Fibroblast of skin of abdomen (primary cell): ENCODE results near the gene PKP1. TPM values are rescaled to one million over a fixed set of nuclear protein-coding genes. Genes with fewer than 3 reads are reported as not detected.
"Not testable (repeated sequence)": the region's sequence is repeated elsewhere in the genome, so short reads cannot be mapped to it uniquely, and the experiment has no call there.

Experiments
- DNase-seq: peaks from one replicate; pipeline ENCODE4 v3.0.0-alpha.2; 2013
- polyA plus RNA-seq, 2 experiments: library from polyadenylated mRNA; unstranded; fragments of 120-200 nt; gene quantifications; one replicate each; pipeline ENCODE4 v1.2.1, GENCODE V29; 2013; ENCODE audit not compliant: insufficient read length in 2 of 2

Gene PKP1
- 0.41 TPM for polyA plus RNA-seq (2013, experiment 1 of 2; ENCODE audit: insufficient read length)
- polyA plus RNA-seq (2013, experiment 2 of 2; ENCODE audit: insufficient read length), result 0.35 TPM

- DNase-seq, result no peak
Measured at GRCh38 chr1:201282931-201283829, at the start of gene PKP1. Gene PKP1, plus strand, starts transcription at chr1:201283506. Its CDS starts 197 bp downstream, at chr1:201283703.

DNA sequence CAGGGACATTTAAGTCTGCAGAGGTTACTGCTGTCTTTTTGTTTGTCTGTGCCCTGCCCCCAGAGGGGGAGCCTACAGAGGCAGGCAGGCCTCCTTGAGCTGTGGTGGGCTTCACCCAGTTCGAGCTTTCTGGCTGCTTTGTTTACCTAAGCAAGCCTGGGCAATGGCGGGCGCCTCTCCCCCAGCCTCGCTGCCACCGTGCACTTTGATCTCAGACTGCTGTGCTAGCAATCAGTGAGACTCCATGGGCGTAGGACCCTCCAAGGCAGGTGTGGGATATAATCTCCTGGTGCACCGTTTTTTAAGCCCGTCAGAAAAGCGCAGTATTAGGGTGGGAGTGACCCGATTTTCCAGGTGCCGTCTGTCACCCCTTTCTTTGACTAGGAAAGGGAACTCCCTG lies 43.7 kb upstream of the PKP1 start:
- not testable (repeated sequence) for DNase-seq

- DNase-seq, result no peak
Measured at GRCh38 chr1:201240171-201240570, 43.1 kb upstream of the PKP1 start.

DNA sequence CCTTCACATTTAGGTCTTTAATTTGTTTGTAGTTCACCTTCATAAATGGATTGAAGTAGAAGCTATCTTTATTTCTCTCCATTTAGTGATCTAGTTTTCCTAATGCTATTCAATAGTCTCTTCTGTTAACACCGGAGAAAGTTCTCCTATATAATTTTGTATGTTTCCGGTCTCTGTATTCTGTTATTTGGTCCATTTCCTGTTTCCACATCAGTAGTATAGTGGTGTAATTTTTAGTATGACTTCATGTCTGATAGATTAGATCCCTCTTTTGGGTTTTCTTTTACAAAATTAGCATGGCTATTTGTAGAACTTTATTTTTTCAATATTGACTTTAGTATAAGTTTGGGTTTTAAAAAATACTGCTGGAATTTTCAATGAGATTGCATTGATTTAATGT lies 41.6 kb upstream of the PKP1 start:
- no peak for DNase-seq

- no peak for DNase-seq
Measured at GRCh38 chr1:201245082-201245481, 38.2 kb upstream of the PKP1 start.

DNA sequence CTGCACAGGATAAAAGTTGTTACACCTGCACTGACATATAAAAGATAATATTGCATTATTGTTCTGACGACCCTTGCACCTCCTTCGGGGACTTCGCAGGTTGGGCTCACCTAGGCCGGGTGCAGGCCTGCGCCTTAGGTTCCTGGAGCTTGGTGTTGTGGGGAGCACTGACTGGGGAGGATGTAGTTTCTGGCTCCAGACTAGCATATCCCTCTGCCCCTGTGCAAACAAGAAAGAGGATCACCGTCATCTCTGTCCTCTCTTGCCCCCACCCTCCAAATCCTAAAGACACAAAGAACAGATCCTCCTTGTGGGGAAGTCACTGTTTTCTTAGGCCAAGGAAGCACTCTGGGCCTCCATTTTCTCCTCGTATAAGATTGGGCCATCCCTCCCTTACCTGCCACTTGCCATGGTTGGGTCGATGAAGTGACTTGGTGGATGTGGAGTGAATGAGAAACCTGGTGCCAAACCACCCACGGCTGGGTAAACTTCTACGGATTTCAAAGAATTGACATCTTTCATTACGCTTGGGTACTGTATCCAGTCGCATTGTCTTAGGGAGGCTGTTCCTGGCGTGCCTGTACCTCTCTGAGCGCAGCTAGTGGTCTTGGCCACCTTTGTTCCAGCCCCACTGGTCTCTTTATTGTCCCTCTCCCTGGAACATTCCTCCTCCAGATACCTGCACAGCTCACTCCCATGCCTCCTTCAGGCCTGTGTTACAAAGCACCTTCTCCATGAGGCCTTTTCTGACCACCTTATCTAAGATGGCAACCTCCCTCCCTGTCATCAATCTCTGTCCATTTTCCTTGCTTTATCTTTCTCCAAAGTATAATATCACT lies 34.4 kb upstream of the PKP1 start:
- no peak for DNase-seq

- no peak for DNase-seq
Measured at GRCh38 chr1:201250326-201251011, 32.8 kb upstream of the PKP1 start.

DNA sequence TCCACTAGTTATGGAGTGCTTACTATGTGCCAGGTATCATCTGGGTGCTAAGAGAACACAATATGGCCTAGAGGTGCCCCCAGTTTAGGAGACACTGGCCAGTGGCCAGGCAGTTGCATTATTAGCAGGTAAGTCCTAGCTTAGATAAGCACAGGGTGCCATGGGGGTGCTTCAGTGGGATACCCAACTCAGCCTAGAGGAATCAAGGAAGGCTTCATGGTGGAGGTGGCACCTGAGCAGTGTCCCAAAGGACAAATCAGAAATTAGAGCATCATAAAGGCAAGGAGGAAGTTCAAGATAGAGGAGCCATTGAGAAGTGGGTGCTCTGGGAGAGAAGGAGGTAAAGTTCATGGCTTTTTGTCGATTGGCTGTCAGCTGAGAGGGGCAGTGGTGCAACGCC lies 31.9 kb upstream of the PKP1 start:
- DNase-seq, result no peak

DNA sequence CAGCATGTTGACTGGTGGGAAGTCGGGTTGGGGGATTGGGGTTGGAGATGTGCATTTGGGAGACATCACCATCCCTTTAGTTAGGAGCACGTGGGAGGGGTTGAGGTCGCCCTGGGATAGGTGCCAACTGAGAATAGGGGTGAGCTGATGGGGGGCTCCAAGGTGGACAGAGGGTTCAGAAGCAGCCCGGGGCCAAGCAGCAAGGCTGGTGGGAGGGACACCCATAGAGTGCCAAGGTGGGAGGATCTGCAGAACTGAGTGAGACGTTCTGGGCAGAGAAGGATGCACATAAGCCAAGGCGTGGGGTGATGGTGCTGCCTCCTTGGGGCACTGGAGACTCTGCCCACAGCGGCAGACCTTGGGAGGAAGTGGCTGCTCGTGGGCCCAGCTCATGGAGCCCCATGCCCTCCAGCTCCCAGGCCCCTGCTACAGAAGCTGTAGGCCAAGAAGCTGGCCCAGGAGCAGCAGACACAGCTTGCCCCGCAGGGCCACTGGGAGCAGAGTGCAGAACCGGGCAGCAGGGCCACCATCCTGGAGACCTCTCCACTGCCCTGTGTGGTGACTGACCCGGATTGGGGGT lies 31.4 kb upstream of the PKP1 start:
- DNase-seq, result no peak

GRCh38 chr1:201252944-201253371 lies 30.3 kb upstream of the PKP1 start:
- no peak for DNase-seq

DNA sequence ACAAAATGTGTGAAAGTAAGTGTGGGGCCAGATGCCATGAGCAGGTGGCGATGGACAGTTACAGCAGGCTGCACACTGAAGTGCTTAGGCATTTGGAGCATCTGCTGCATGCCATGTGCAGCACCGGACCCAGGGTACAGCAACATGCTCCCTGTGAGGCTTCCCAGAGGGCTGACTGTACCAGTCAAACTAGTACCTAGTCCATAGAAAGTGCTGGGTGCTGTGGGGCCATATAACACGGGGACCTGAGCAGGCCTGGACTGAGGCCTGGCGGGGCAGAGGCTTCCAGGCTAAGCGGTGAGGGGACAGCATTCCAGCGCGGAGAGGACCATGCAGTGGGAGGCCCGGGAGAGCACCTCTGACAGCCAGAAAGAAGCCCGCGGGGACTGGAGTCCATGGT lies 29.9 kb upstream of the PKP1 start:
- no peak for DNase-seq

DNA sequence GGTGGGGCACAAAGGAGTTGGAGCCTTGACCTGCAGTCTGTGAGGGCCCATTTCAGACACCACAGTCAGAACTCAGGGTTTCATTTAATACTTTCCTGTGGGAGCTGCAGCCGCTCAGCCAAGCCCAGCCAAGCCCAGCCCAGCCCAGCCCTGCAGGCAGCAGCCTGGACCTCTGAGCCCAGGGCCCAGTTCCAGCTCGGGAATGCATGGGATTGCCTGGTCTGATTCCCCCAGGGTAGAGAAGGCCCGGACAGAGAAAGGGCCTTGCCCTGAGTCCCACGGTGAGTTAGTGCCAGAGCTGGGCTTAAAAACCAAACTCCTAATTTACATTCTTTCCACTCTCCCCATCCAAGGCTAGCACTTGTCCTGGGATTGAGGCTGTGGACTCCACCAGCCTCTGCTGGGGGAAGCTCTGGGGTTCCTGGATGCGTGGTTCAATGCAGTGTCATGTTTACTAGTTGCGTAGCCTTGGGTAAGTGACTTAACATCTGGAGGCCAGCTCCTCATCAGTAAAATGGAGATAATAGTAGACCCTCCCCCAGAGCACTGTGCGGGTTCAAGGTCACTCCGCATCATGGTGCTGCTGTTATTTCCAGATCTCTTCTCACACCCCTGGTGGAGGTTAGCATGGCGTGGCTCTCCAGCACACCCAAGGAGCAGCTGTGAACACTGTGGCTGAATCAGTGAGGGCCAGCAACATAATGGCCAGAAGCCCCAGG lies 29.2 kb upstream of the PKP1 start:
- DNase-seq, result no peak

DNA sequence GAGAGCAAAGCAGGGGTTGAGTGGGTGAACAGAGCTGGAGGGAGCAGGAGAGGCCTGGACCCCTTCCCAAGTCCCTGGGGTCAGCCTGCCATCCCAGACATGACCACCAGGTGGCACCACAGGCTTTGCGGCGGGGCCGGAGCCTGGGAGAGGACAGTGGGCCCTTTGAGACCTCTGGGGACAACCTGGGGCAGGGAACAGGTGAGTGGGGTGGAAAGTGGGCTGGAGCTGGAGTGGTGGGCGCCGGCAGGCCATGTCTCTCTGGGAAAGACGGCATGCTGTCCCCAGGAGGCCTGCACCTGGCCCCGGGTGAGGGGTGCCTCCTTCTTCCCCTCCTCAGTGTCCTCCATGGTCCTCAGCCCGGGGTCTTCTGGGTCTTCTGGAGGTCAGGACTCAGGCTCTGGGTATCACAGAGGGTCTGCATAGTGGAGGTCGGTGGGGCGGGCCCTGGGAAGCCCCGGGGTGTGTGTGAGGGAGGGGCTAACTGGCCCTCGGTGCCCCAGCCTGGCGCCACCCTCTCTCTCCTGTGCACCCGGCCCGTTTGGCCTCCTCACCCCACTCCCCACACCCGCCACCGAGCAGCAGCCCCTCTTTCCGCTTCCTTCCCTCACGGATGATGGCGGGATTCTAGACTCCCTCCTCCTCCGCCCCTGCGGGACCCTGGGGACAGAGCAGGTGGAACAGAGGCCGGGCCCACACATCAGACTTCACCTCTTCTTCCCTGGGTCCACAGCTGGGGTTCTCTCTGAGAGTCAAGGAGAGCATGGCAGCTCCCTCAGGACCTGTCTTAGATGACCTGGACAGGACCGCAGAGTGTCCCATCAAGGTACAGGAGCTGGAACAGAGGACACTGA lies 28.5 kb upstream of the PKP1 start:
- peak; percentile 24 for DNase-seq

DNA sequence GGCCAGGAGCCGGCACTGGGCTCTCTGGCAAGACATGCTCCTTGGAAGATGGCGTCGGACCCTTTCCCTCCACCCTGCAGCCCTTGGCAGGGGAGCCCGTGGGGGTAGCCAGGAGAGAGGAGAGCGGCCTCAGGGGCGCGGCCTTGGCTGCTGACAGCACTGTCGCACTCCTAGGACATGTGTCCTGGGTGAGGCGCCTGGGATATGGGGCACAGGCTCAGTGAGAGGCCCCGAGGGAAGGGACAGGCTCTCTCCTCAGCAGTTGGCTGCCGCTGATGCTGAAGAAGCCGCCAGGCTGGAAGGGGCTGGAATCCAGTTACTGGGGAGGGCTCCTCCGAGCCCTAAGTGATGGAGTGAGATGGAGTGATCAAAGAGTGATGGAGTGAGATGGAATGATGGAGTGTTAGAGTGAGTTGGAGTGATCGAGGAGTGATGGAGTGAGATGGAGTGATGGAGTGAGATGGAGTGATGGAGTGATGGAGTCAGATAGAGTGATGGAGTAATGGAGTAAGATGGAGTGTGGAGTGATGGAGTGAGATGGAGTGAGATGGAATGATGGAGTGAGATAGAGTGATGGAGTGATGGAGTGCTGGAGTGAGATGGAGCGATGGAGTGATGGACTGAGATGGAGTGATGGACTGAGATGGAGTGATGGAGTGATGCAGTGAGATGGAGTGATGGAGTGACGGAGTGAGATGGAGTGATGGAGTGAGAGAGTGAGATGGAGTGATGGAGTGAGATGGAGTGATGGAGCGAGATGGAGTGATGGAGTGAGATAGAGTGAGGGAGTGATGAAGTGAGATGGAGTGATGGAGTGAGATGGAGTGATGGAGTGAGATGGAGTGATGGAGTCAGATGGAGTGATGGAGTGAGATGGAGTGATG lies 27.6 kb upstream of the PKP1 start:
- DNase-seq, result no peak

DNA sequence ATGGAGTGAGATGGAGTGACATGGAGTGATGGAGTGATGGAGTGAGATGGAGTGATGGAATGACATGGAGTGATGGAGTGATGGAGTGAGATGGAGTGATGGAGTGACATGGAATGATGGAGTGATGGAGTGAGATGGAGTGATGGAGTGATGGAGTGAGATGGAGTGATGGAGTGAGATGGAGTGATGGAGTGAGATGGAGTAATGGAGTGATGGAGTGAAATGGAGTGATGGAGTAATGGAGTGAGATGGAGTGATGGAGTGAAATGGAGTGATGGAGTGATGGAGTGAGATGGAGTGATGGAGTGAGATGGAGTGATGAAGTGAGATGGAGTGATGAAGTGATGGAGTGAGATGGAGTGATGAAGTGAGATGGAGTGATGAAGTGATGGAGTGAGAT lies 25.2 kb upstream of the PKP1 start:
- DNase-seq, result not testable (repeated sequence)

- DNase-seq, result no peak
Measured at GRCh38 chr1:201258763-201259230, 24.5 kb upstream of the PKP1 start.

DNA sequence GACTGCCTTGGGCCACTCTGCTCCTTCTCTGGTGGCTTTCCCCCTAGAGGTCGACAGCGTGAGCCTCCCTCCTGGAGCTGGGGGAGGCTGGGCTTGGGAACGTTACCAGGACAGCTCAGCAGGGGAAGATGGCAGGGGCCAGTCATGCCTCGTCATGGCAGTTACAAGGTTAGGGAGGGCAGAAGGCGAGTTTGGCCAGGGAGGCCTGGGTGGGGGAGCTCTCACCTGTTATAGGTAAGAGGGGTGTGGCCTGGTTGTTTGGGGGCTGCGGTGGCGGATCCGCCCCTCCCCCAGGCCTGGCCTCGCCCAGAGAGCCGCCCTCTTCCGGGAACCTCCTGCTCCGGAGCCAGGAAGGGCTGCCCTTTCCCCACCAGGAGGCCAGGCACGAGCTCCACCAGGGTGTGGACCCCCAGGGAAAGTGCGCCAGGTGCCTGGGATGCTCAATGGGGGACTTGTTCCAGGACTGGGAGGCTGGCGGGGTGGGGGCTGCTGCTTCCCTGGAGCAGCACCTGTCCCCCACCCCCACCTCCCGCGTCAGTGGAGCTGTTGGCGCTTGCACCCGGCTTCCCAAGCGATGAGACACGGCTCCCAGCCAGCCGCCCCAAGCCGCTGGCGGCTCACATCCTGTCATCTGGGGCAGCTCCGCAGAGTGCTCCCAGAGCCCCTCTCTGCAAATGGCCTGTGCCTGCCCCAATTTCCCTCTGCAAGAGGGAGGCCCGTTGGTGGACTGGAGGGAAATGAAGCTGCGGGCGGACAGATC lies 23.6 kb upstream of the PKP1 start:
- DNase-seq, result peak; percentile 56

- DNase-seq, result no peak
Measured at GRCh38 chr1:201260236-201260590, 23.1 kb upstream of the PKP1 start.
